Activated effector memory CD4-positive, alpha-beta T cell treated with anti-CD3 and anti-CD28 coated beads, Interleukin-2, amount 50 U/mL, for 16 hours (primary cell): ENCODE results near the gene RASA3.
A peak's percentile ranks its signal among the peaks of the same experiment; 100 is the strongest.
"Not testable (repeated sequence)": the region's sequence is repeated elsewhere in the genome, so short reads cannot be mapped to it uniquely, and the experiment has no call there.

Experiments used
- DNase-seq: peaks from one replicate; pipeline ENCODE4 v3.0.0-alpha.2; 2020

The RASA3 gene

DNA sequence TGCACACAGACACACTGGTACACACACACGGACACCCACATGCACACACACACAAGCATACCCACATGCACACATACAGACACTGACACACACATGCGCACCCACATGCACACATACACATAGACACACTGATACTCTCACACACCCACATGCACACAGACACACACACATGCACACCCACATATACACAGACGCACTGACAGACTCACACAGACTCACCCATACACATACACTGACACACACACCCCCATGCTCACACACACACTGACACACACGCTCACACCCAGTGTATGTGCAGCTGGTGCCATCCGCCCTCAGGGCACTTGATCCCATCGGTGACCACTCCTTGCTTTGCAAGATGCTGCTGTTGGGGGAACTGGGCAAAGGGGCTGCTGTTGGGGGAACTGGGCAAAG, 9.7 kb upstream of the RASA3 start:
- DNase-seq: no peak

DNA sequence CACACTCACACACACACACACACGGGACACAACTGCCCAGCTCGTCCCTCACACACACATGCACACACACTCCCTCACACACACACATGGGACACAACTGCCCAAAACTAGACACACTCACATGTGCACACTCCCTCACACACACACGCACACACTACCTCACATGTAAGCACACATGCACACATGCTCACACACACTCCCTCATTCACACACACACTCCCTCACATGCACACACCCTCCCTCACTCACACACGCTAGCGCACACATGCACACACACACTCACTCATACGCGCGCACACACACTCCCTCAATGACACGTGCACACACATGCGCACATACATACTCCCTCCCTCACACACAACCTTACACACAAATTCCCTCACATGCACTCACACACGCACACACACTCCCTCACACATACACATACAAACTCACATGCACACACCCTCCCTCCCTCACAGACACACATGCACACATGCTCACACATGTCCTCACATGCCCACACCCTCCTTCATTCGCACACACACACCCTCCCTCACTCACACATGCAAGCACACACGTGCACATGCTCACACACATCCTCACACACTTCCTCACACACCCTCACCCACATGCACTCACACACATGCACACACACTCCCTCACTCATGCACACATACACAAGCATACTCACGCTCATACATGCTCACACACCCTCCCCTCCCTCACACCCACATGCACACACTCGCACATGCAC, 9.0 kb upstream of the RASA3 start:
- DNase-seq: peak; percentile 62

DNA sequence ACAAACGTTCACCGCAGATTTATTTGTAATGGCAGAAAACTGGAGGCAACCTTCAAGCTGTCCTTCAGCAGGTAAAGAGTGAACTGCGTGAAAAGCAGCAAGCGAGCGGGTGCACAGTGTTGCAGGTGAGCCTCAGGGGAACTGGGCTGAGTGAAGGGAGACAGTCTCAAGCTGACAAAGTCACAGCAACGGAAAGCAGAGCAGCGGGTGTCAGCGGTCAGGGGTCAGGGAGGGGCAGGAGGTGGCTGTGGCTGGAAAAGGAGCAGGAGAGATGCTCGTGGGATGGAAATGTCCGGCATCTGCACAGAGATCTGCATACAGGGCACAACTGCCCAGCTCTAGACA, 8.5 kb upstream of the RASA3 start:
- DNase-seq: peak; percentile 79

DNA sequence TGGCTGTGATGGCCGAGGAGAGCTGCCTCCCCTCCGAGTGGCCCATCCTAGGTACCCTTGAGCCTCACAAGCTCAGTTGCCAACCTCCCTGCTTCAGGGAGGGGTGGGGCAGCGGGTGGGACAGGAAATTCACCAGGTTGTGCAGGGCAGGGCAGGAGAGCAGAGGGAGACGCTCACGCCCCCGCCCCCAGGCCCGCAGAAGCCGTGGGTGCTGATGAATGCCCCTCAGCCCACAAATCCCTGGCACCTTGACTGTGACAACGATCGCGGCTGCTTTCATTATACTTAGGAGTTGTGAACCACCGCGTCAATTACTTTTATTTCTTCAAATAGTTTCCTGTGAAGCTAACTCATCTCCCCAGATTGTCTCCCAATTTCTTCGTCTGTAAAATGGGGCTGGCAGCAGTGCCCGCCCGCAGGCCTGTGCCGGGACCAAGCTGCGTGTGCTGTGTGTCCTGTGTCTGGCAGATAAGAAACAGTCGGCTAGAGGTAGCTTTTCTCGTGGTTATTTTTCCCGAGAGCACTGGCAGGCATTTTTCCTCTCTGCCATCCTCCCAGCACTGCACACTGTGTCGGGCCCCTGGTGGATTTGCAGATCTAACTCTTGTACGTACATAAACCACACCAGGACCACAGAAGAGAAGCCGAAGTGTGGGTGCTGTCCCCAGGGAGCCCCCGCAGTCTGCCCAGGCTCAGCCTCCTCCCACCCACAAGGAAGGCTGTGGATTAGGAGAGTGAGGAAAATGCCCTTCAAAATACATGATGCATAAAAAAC, 7.9 kb upstream of the RASA3 start:
- peak; percentile 77 for DNase-seq

DNA sequence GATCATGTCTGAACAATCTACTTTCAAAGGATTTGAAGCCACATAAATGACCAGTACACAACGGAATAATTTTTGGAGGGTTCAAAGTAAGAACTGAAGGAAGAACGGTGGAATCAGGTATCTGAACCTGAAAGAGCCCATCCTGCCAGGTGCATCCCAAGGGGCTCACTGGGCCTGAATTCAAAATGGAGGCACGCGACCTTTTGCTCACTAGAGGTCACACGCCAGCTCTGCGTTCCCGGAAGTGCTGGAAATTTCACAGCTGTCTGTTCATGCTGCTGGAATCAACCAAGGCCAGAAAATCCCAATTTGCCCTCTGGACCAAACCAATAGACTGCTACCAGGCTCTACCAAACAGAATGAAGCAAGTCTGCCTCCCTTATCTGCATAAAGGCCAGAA, 4.2 kb upstream of the RASA3 start:
- peak; percentile 47 for DNase-seq

DNA sequence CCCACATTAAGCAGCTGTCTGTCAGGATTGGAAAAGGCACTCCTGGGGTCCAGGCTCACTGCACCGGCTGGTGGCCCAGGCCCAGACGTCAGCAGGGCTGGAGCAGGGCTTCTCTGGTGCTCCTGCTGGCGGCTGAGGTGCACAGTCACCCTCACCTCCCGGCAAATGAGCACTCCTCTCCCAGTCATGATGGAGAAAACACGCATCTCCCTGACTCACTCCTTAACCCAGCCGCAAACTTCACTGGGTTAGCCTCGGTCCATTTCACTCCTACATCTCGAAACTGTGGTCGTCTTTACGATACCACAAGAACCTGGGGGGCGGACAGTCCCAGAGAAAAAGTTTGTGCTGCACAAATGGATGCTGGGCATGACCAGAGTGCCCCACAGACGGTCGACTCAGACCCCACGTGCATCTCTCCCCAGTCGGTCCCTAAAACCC, 3.3 kb upstream of the RASA3 start:
- peak; percentile 58 for DNase-seq

DNA sequence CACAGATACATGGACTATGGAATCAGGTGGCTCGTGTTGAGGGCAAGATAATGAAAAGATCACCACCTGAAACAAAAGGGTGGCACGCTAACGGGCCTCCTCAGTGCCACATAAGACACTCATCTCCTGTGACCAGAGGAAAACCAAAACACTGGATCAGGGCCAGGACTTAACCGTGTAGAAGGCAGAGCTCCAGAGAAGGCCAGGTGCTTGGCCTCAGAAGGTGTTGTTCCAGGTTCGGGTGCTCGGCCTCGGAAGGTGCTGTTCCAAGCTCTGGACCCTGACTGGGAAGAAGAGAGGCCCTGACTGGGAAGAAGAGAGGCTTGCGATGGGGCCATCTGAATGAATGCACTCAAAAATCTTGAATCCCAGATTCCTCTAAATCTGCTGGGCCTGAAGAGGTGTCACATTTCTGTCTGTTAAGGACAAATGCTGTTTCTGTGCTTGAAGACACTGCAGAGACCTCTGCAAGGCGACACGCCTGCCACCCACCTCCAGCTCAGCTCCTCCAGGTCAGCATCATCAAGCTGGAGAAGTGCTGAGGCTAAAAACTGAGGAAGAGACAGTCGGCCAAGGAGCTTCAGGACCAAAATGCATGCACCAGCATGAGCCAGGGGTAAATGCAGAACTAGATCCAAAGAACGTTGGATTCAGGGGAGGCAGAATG, 2.7 kb upstream of the RASA3 start:
- DNase-seq: peak; percentile 61

DNA sequence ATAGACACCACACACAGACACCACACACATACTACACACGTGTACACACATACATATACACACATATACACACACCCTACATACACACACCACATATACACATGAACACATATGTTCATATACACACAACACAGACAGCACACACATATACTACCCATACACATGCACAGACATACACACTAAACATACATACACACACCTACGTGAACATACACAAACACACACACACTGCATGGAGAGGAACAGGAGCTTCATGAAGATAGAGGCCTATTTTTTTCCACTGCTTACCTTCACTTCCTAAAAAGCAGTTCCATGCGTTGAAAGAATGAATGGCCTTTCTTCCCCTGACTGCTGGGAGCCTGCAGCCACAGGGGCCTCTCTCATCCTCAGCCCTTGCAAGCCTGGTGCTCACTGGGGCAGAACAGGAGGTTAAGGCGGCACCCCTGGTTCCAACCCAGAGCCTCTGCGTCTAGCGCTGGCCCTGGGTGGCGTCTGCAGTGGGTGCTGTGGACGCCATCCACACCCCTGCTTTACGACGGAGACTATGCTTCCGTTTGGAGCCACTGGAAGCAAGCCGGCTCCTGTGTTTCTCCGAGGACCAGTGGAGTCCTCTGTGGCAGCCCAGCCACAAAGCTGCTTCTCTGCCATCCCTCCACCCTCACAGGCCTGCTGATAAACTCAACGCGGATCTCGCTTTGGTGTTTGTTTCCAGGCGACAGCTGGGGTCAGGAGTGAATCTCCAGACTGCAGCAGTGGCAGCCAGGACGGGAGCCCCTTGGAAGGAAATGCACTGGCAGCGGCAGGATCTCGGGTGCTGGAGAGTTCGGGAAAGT, 1.9 kb upstream of the RASA3 start:
- peak; percentile 68 for DNase-seq

DNA sequence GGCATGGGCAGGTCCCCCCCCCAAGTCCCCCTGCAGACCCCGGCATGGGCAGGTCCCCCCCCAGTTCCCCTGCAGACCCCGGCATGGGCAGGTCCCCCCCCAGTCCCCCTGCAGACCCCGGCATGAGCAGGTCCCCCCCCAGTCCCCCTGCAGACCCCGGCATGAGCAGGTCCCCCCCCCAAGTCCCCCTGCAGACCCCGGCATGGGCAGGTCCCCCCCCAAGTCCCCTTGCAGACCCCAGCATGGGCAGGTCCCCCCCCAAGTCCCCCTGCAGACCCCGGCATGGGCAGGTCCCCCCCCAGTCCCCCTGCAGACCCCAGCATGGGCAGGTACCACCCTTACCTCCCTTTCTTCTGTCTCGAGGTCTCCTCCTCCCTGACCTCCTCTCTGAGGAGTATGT, 1.1 kb upstream of the RASA3 start:
- not testable (repeated sequence) for DNase-seq

DNA sequence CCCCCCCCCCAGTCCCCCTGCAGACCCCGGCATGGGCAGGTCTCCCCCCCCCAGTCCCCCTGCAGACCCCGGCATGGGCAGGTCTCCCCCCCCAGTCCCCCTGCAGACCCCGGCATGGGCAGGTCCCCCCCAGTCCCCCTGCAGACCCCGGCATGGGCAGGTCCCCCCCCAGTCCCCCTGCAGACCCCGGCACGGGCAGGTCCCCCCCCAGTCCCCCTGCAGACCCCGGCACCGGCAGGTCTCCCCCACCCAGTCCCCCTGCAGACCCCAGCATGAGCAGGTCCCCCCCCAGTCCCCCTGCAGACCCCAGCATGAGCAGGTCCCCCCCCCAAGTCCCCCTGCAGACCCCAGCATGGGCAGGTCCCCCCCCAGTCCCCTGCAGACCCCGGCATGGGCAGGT, 703 bp upstream of the RASA3 start:
- not testable (repeated sequence) for DNase-seq

DNA sequence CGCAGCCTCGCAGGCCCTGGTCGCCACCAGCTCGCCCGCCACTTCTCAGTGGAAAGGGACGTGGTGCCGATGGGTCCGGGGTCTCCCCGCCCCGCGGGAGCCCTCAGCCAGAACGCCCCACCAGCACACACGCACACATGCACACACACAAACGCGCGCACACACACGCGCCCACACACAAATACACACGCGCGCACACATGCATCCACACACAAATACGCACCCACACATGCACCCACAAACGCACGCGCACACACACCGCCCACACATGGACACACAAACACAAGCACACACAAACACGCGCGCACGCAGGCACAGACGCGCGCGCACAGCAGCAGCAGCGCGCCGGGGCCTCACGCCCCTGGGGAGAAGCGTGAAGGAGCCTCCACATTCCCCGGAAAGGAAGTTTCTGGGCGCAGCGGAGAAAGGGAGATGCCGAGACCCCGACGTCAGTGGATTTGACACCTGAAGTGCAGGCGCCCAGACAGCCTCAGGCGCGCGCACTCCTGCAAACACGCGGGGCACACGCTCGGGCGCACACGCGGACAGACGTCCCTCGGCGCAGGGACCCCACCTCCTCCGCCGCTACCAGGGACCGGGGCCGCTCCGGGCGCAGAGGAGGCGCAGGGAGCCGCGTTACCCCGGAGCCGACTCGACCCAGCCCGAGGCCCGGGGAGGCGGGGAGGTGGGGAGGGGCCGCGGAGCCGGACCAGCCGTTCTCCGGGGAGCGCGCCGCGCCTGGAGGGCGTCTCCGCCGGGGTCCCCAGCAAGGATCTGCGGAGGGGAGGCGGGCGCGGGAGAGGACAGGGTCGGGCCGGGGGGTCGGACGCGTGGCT, 622 bp downstream of the RASA3 start:
- peak; percentile 74 for DNase-seq

DNA sequence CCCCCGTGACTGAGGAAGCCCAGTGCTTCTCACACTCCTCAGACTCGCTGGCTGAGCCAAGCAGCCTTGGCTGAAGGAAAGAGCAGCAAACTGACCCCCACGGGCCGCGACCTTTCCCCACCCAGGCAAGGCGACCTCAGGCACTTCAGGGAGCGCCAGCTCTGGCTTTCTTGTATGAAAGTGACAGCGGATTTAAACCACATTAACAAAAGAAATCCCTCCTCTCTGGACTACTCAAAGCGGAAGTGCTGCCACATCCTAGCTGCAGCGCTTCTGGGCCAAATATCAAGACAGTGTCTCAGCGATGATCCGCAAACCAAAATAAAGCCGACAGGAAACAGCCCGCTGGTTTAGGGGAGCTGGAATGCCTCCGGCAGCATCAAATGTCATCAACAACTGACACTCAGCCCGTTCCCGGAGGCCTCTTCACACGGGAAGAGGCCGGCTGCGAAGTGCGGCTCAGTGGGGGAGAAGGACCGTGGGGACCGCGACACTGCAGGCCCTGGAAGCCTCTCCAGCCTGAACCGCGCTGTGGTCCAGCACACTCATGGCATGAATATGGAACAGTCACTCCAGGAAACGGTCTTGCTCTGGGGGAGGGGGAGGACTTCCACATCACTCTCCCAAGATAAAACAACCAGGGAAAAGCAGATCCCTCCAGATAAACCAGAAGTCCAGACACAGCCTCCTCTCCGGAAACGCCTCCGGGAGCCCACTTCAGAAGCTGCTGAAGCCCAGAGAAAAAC, 1.4 kb downstream of the RASA3 start:
- peak; percentile 83 for DNase-seq

DNA sequence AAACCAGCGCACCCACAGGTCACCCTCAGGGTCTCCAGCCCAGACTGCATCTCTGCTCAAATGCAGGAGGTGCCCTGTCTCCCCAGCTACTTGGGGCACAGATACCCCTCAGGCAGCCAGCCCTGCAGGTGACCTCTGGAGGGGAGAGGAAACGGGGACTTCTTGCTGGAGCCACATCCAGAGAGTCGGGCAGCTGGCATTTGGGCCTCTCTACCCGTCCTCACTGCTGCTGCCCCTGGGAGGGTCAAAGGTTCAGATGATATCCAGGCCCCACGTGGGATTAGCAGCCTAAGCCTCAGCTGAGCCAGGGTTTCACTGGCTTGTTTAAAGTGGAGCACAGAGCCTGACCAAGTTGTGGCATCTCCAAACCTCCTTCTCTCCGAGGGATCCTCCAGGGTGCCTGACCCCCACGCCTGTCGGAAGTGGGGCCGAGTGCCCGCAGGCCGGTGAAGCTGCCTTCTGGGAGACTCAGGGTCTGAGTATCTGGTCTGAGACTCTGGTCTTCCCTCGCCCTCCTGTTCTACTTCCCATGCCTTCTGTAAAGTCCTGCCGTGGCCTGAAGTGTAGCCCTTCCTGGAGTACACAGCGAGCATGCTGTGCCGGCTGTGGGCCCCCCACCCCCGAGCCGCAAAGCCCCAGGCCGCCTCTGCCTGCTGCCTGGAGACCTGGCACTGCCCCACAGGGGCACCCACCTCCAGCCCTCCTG, 2.1 kb downstream of the RASA3 start:
- no peak for DNase-seq

DNA sequence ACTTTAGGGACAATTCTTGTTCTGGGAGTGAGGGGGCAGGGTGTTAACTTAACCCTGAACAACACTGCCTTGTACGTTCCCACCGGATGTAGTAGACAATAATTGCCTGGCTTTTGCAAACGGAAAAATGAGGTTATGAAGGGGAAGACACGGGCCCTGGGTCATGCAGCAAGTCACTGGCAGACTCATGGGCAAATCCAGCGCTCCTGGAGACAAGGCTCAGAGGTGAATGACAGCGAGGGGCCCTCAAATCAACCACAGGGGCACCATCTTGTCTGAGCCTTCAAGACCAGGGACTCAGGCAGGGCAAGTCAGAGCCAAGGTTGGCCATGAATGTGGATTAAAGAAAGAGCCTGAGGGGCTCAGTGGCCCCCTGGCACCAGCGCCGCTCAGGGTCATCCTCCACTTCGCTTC, 2.8 kb downstream of the RASA3 start:
- peak; percentile 78 for DNase-seq

DNA sequence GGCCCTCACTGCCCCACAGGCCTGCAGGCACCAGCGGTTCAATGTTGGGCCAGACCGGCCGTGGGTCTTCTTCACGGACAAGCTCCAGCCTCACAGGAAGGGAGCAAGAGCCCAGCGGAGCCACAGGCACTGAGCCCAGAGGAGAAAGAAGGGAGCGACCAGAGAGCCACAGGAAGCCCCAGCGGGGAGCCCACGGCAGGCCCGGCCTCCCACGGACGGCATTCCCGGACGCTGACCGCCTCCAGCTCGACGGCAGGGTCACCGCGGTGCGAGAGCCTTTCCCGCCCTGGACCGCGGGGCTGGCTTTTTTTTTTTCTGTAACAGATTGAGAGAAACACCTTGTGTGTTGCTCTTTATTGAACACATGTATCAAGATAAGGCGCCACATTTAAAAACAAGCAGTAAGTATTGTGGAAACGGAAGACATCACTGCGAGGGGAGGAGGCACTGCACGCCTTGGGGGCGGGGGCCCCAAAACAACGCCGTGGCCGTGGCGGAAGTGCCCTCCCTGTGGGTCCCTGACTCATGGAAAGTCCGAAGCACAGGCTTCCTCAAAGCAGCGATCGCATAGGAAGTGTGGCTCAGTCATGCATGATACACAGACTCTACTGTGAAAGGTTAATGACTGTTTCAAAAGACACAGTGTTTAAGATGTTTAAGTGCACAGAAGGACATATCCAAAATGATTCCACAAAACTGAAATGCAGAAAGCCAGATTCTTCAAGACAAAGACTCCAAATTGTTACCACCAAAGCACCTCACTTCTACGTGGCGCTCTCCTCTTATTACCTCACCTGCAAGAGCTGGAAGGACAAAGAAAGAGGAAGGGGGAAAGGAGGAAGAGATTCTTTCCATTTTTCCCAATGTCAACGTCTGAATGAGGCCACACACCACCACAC, 3.5 kb downstream of the RASA3 start:
- DNase-seq: peak; percentile 97

DNA sequence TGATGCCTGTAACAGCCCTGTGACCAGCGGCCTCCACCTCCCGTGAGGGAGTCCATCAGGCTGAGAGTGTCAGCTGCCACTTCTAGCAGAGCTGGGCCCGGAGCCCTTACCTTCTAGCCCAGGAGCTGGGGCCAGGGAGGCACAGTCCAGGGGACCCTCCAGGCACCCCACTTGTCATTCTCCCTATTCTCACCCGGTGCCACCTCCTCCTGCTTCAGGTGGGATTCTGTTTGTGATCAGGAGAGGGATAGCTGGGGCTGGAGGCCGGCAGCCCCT, 4.1 kb downstream of the RASA3 start:
- DNase-seq: no peak

DNA sequence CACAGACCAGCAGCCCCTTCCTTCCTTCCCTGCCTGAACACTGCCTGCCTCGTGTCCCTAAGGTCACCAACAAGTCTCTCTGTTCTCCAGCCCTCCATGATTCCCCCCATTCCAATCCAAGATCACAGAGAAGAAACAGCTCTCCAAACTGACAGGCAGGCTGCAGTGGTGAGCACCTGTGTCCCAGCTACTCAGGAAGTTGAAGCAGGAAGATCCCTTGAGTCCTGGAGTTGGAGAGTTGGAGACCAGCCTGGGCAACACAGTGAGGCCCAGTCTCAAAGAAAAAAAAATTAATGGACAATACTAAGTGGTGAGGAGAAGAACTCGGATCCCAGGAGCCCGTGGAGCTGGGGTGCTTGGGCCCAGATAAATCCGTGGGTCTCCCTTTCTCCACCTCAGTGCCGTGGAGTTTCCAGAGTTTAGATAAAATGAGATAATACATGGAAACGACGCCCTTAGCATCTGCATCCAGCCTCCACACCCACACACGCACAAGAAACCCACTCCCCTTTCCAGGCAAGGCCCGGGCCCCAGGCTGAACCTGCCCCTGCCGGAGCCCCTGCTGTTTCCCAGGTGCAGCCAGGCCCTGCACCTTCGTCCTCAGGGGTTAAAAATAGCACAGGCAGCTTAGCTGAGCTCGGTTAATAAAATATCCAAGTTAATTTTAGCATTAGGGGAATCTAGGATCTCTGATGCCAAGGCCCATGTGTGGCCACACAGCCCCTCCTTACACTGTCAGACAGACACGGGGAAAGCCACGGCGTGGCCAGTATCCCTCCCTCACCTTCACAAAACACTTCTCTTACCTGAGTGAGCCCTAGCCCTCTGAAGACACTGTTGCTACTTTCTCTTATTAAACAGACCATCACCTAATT, 4.7 kb downstream of the RASA3 start:
- DNase-seq: no peak

DNA sequence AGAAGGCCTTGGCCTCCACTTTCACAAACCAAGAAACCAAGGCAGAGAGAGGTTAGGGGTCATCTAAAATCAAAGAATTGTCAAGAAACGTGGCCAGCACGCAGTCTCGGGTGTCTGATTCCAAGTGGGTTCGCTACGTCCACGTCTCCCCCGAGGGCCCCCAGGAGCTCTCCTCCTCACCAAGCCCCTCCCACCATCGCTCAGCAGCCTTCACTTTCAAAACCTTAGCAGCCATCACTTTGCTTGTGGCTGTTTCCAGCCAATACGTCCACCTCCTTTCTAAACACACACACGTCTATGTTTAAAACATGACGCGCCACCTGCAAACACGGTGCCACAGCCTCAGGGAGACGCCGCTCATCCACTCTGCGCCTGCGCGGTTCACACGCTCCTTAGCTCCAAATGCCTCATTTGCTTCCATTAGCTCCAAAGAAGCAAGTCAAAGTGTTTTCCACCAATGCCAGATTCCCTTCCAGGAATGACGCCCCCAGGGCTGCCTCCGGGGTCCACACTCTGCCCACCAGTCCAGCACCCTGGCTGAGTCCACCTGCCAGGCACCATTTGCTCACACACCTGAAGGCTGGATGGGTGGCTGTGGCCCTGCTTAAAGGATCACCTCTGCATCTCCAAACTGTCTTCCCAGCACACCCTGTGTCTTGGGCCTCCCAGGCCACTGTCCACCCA, 5.5 kb downstream of the RASA3 start:
- no peak for DNase-seq
